Muscle layer of duodenum (tissue), 2 donors: ENCODE results near the gene RESP18.
"Not testable (repeated sequence)": the region's sequence is repeated elsewhere in the genome, so short reads cannot be mapped to it uniquely, and the experiment has no call there.

Experiments used
- H3K27ac ChIP-seq: one replicate; pipeline ENCODE4 v1.7.0; 2013; ENCODE audit warnings: mild to moderate bottlenecking, low read length
- H3K27me3 ChIP-seq: one replicate; pipeline ENCODE4 v1.7.0; 2013; ENCODE audit warnings: low read depth, mild to moderate bottlenecking, control low read depth, low read length
- H3K36me3 ChIP-seq, 2 donors: one replicate each; pipeline ENCODE4 v1.7.0; 2013; ENCODE audit warnings: low read length in 2 of 2, control low read depth in 1 of 2, mild to moderate bottlenecking in 1 of 2; ENCODE audit not compliant: insufficient read depth in 2 of 2, control insufficient read depth in 1 of 2
- H3K4me1 ChIP-seq, 2 donors: one replicate each; pipeline ENCODE4 v1.7.0; 2013; ENCODE audit warnings: low read length in 2 of 2, mild to moderate bottlenecking in 2 of 2, control low read depth in 1 of 2, moderate library complexity in 1 of 2; ENCODE audit not compliant: insufficient read depth in 2 of 2, control insufficient read depth in 1 of 2
- H3K4me3 ChIP-seq, 2 donors: one replicate each; pipeline ENCODE4 v1.7.0; 2013; ENCODE audit warnings: low read length in 2 of 2, low read depth in 1 of 2, mild to moderate bottlenecking in 1 of 2
- H3K9me3 ChIP-seq, 2 donors: one replicate each; pipeline ENCODE4 v1.7.0; 2013; ENCODE audit warnings: low read length in 2 of 2, control low read depth in 1 of 2, mild to moderate bottlenecking in 1 of 2; ENCODE audit not compliant: control insufficient read depth in 1 of 2
- donor health status: healthy.

RESP18 gene

GRCh38 chr2:219323434-219323833 lies 9.1 kb downstream of the RESP18 start:
- Histone ChIP-seq H3K4me3 (no peak overlapping the region), H3K27me3 (no peaks in the 10 kb centered on the region), H3K27ac (no peak overlapping the region), H3K9me3 (no peaks in the 10 kb centered on the region), H3K36me3 (no peaks in the 10 kb centered on the region), H3K4me1 (no peaks in the 10 kb centered on the region)

GRCh38 chr2:219314804-219315468 lies 17.6 kb downstream of the RESP18 start:
- Histone ChIP-seq H3K9me3 (no peaks in the 10 kb centered on the region), H3K36me3 (no peaks in the 10 kb centered on the region), H3K27ac (no peak overlapping the region), H3K4me1 (no peaks in the 10 kb centered on the region), H3K4me3 (no peak overlapping the region), H3K27me3 (peaks cover 4% of the 10 kb centered on the region)

- H3K4me3 ChIP-seq = not testable (repeated sequence)
- H3K4me1 ChIP-seq = peaks cover 0 to 13% of the 10 kb centered on the region in 2 donors
These were observed 19.8 kb downstream of the RESP18 start for GRCh38 chr2:219312683-219313263.

GRCh38 chr2:219309278-219309677 lies 23.3 kb downstream of the RESP18 start, which contains the start of gene PTPRN:
TSS of gene PTPRN (minus strand) at chr2:219309401. CDS start at chr2:219309332, 69 bp downstream.
- H3K27me3 ChIP-seq = peaks cover 28% of the 10 kb centered on the region
- H3K27ac ChIP-seq = no peak within 1 kb of the TSS
- H3K4me1 ChIP-seq = peaks cover 0 to 13% of the 10 kb centered on the region in 2 donors
- no peak within 1 kb of the TSS for H3K4me3 ChIP-seq
- H3K36me3 ChIP-seq = no peaks in the 10 kb centered on the region
- H3K9me3 ChIP-seq = no peaks in the 10 kb centered on the region

More at GRCh38 chr2:219312683-219313263, 19.8 kb downstream of the RESP18 start:
- H3K27me3 ChIP-seq = peaks cover 20% of the 10 kb centered on the region
- H3K9me3 ChIP-seq, H3K27ac ChIP-seq, H3K36me3 ChIP-seq: not testable (repeated sequence)

GRCh38 chr2:219308142-219309101 lies 24.1 kb downstream of the RESP18 start:
- Histone ChIP-seq H3K27me3 (peaks cover 28% of the 10 kb centered on the region), H3K36me3 (no peaks in the 10 kb centered on the region), H3K4me1 (peaks cover 0 to 13% of the 10 kb centered on the region in 2 donors), H3K27ac (no peak overlapping the region), H3K4me3 (no peak overlapping the region), H3K9me3 (no peaks in the 10 kb centered on the region)

- Histone ChIP-seq H3K9me3 (no peaks in the 10 kb centered on the region), H3K27me3 (peaks cover 28% of the 10 kb centered on the region), H3K4me3 (no peak overlapping the region), H3K27ac (no peak overlapping the region), H3K4me1 (peaks cover 0 to 13% of the 10 kb centered on the region in 2 donors), H3K36me3 (no peaks in the 10 kb centered on the region)
These were observed 26.5 kb downstream of the RESP18 start for GRCh38 chr2:219306047-219306446.

GRCh38 chr2:219304223-219304622 lies 28.3 kb downstream of the RESP18 start:
- no peak overlapping the region for H3K27ac ChIP-seq
- no peak overlapping the region for H3K4me3 ChIP-seq
- H3K36me3 ChIP-seq = no peaks in the 10 kb centered on the region
- peaks cover 0 to 11% of the 10 kb centered on the region in 2 donors for H3K4me1 ChIP-seq
- no peaks in the 10 kb centered on the region for H3K9me3 ChIP-seq
- H3K27me3 ChIP-seq = peaks cover 22% of the 10 kb centered on the region

GRCh38 chr2:219302412-219302968 lies 30.1 kb downstream of the RESP18 start:
- Histone ChIP-seq H3K27ac (no peak overlapping the region), H3K36me3 (no peaks in the 10 kb centered on the region)

GRCh38 chr2:219300022-219300421 lies 32.5 kb downstream of the RESP18 start:
- Histone ChIP-seq H3K36me3 (no peaks in the 10 kb centered on the region), H3K27ac (no peak overlapping the region), H3K27me3 (peaks cover 6% of the 10 kb centered on the region), H3K9me3 (no peaks in the 10 kb centered on the region), H3K4me3 (no peak overlapping the region), H3K4me1 (no peaks in the 10 kb centered on the region)

More at GRCh38 chr2:219302412-219302968, 30.1 kb downstream of the RESP18 start:
- H3K9me3 ChIP-seq = no peaks in the 10 kb centered on the region
- H3K27me3 ChIP-seq = peaks cover 11% of the 10 kb centered on the region
- no peak overlapping the region for H3K4me3 ChIP-seq
- H3K4me1 ChIP-seq = no peaks in the 10 kb centered on the region

- H3K36me3 ChIP-seq = no peaks in the 10 kb centered on the region
- H3K4me1 ChIP-seq = peaks cover 0 to 2% of the 10 kb centered on the region in 2 donors
- no peak overlapping the region for H3K27ac ChIP-seq
- no peak overlapping the region for H3K4me3 ChIP-seq
- no peaks in the 10 kb centered on the region for H3K9me3 ChIP-seq
- H3K27me3 ChIP-seq = peaks cover 6% of the 10 kb centered on the region
These were observed 33.2 kb downstream of the RESP18 start for GRCh38 chr2:219299372-219299760.
